A673 (cell line): ENCODE data around the gene HSFX2.

Source experiments
- EZH2 ChIP-seq: fragments of 200-600 bp; sonication (generic); IDR thresholded peaks from 2 replicates; pipeline ENCODE4 v1.6.1; 2017; ENCODE audit warnings: borderline replicate concordance, low read depth, mild to moderate bottlenecking, mixed read lengths, antibody characterized with exemption, low read length; ENCODE audit not compliant: poor library complexity, severe bottlenecking
- TF ChIP-seq, protein P1 (sequence below): fragments of 300-800, 200-600 bp; sonication (generic); conservative IDR thresholded peaks from 2 replicates; pipeline ENCODE4 v1.5.1; 2017; ENCODE audit warnings: low read depth, mild to moderate bottlenecking, antibody characterized with exemption, low read length, moderate library complexity, mixed read lengths

DNA sequence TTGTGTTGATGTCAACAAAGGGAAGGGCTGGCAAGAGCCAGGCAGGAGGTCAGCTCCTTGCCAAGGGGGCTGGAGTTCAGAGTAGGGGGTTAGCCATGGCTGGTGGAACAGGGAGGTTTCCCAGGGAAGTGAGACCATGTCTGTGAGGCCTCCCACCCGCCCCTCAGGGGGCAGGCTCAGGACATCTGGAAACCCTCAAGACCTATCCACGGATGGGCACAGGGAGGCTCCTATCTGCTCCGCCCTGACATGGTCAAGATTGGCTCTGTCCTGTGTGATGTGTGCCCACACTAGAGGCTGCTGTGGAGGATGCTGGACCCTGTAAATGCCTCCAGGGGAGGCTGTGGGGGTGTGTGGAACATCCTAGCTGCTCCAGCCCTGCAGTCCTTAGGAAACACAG, 44.5 kb upstream of the HSFX2 start:
- TF ChIP-seq, protein P1, sequence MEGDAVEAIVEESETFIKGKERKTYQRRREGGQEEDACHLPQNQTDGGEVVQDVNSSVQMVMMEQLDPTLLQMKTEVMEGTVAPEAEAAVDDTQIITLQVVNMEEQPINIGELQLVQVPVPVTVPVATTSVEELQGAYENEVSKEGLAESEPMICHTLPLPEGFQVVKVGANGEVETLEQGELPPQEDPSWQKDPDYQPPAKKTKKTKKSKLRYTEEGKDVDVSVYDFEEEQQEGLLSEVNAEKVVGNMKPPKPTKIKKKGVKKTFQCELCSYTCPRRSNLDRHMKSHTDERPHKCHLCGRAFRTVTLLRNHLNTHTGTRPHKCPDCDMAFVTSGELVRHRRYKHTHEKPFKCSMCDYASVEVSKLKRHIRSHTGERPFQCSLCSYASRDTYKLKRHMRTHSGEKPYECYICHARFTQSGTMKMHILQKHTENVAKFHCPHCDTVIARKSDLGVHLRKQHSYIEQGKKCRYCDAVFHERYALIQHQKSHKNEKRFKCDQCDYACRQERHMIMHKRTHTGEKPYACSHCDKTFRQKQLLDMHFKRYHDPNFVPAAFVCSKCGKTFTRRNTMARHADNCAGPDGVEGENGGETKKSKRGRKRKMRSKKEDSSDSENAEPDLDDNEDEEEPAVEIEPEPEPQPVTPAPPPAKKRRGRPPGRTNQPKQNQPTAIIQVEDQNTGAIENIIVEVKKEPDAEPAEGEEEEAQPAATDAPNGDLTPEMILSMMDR, result no peak
- no peak for TF ChIP-seq EZH2
